Measurements from ENCODE around the gene NSD1.

The NSD1 gene, protein sequence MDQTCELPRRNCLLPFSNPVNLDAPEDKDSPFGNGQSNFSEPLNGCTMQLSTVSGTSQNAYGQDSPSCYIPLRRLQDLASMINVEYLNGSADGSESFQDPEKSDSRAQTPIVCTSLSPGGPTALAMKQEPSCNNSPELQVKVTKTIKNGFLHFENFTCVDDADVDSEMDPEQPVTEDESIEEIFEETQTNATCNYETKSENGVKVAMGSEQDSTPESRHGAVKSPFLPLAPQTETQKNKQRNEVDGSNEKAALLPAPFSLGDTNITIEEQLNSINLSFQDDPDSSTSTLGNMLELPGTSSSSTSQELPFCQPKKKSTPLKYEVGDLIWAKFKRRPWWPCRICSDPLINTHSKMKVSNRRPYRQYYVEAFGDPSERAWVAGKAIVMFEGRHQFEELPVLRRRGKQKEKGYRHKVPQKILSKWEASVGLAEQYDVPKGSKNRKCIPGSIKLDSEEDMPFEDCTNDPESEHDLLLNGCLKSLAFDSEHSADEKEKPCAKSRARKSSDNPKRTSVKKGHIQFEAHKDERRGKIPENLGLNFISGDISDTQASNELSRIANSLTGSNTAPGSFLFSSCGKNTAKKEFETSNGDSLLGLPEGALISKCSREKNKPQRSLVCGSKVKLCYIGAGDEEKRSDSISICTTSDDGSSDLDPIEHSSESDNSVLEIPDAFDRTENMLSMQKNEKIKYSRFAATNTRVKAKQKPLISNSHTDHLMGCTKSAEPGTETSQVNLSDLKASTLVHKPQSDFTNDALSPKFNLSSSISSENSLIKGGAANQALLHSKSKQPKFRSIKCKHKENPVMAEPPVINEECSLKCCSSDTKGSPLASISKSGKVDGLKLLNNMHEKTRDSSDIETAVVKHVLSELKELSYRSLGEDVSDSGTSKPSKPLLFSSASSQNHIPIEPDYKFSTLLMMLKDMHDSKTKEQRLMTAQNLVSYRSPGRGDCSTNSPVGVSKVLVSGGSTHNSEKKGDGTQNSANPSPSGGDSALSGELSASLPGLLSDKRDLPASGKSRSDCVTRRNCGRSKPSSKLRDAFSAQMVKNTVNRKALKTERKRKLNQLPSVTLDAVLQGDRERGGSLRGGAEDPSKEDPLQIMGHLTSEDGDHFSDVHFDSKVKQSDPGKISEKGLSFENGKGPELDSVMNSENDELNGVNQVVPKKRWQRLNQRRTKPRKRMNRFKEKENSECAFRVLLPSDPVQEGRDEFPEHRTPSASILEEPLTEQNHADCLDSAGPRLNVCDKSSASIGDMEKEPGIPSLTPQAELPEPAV (N-terminal part only)

GRCh38 chr5:177133096-177133852 is at the start of gene NSD1:
Gene NSD1 (plus strand): TSS chr5:177133773. CDS start chr5:177135104, 1,331 bp downstream.
- H3K27ac ChIP-seq = peak within 1 kb of the TSS; percentile 96
- TF ChIP-seq, protein P1, sequence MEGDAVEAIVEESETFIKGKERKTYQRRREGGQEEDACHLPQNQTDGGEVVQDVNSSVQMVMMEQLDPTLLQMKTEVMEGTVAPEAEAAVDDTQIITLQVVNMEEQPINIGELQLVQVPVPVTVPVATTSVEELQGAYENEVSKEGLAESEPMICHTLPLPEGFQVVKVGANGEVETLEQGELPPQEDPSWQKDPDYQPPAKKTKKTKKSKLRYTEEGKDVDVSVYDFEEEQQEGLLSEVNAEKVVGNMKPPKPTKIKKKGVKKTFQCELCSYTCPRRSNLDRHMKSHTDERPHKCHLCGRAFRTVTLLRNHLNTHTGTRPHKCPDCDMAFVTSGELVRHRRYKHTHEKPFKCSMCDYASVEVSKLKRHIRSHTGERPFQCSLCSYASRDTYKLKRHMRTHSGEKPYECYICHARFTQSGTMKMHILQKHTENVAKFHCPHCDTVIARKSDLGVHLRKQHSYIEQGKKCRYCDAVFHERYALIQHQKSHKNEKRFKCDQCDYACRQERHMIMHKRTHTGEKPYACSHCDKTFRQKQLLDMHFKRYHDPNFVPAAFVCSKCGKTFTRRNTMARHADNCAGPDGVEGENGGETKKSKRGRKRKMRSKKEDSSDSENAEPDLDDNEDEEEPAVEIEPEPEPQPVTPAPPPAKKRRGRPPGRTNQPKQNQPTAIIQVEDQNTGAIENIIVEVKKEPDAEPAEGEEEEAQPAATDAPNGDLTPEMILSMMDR (conservative IDR thresholded peaks at IDR 0.05) = no peak

GRCh38 chr5:177084175-177084574 is 49.4 kb upstream of the NSD1 start:
- no peak overlapping the region for H3K27ac ChIP-seq
- TF ChIP-seq, protein P1 (conservative IDR thresholded peaks at IDR 0.05) = no peak

DNA sequence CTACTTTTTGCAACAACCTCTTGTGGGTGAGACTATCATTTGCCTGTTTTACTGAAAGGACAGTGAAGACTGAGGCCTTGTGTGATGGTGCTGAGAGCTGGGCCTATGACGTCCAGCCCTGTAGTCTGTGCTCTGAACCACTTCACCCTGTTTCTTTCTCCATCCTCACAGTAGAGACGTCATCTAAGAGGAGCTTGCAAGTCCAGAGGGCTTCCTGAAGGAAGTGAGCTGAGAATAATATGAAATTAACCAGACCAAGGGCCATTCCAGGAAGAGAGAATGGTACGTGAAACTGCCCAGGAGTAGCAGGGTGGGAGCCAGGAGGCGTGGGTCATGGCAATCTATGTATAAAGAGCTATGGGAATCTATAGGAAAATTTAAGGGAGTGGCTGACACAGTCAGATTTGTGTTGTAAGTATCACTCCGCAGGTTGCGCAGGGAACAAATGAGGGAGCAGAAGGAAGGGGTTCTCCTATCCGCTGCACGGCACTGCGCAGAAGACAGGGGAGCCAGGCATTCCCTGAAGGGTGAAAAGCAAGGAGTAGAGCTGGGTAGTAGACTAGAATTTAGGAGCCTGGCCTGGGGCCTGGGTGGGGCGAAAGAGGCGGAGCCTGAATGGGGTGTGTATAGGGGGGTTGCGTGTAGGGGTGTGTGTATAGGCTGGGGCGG is 47.5 kb upstream of the NSD1 start:
- peak overlapping the region; percentile 31 for H3K27ac ChIP-seq
- TF ChIP-seq, protein P1 (conservative IDR thresholded peaks at IDR 0.05) = no peak

DNA sequence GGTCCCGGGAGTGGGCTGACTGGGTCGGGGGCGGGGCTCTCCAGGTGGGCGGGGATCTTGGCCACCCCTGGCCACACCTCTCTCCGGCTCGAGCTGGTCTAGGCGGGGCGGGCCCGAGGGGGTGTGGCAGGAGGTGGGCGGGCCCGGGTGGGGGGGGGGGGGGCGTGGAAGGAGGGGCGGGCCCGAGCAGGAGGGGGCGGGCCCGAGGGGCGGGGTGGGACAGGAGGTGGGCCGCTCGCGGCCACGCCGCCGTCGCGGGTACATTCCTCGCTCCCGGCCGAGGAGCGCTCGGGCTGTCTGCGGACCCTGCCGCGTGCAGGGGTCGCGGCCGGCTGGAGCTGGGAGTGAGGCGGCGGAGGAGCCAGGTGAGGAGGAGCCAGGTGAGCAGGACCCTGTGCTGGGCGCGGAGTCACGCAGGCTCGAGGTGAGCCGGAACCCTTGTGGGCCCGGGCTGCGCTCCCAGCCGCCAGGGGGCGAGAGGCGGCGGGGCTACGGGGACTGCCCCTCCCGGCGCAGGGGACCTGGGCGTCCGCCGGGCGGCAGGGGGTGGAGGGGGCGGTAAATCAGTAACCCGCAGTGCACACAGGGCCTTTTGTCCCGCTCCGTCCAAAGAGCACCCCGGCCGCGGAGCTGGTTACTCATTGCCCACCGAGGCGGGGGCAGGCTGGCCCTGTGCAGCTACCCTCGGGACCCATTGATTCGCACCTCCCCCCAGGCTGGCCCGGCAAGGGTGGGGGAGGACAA is 46.7 kb upstream of the NSD1 start, which contains the start of gene FGFR4:
FGFR4 (plus strand) TSS at position 262 of the 744 bp plus-strand sequence. CDS start 2,688 bp downstream, outside the sequence.
- H3K27ac ChIP-seq = peak within 1 kb of the TSS; percentile 45
- TF ChIP-seq, protein P1 (conservative IDR thresholded peaks at IDR 0.05) = peak; percentile 84

- H3K27ac ChIP-seq = peak overlapping the region; percentile 45; the same call in 1 of the 2 replicates
Observed at GRCh38 chr5:177087398-177088005, 46.1 kb upstream of the NSD1 start.

More at GRCh38 chr5:177087398-177088005, 46.1 kb upstream of the NSD1 start:
- TF ChIP-seq, protein P1 (conservative IDR thresholded peaks at IDR 0.05) = no peak
